WERI-Rb-1 (cell line): ENCODE data around the gene TENM3.

Experiments used
- DNase-seq: peaks from one replicate; pipeline ENCODE4 v3.0.0-alpha.2; 2020
- H3K27ac ChIP-seq: fragments of 250-450 bp; sonication (Bioruptor Pico); 2 replicates; pipeline ENCODE4 v1.5.1; 2020; ENCODE audit warnings: mild to moderate bottlenecking, moderate library complexity
- H3K27me3 ChIP-seq: fragments of 250-450 bp; sonication (Bioruptor Pico); 2 replicates; pipeline ENCODE4 v1.5.1; 2021; ENCODE audit warnings: mild to moderate bottlenecking, low read depth, moderate library complexity; ENCODE audit not compliant: insufficient read depth, severe bottlenecking
- H3K36me3 ChIP-seq: fragments of 250-450 bp; sonication (Bioruptor Pico); 2 replicates; pipeline ENCODE4 v1.5.1; 2020; ENCODE audit warnings: mild to moderate bottlenecking, moderate library complexity
- H3K4me3 ChIP-seq: 2 replicates; pipeline ENCODE4 v1.5.1; 2011; ENCODE audit warnings: low read depth, mild to moderate bottlenecking, control low read depth, low read length
- H3K9me3 ChIP-seq: fragments of 250-450 bp; sonication (Bioruptor Pico); 2 replicates; pipeline ENCODE4 v1.5.1; 2021; ENCODE audit warnings: mild to moderate bottlenecking, moderate library complexity; ENCODE audit not compliant: severe bottlenecking
- TF ChIP-seq, protein P1 (sequence below): IDR thresholded peaks from 2 replicates; pipeline ENCODE4 v1.5.1; 2011; ENCODE audit warnings: low read depth, mild to moderate bottlenecking, control low read depth, inconsistent platforms, low read length

TENM3 gene

DNA sequence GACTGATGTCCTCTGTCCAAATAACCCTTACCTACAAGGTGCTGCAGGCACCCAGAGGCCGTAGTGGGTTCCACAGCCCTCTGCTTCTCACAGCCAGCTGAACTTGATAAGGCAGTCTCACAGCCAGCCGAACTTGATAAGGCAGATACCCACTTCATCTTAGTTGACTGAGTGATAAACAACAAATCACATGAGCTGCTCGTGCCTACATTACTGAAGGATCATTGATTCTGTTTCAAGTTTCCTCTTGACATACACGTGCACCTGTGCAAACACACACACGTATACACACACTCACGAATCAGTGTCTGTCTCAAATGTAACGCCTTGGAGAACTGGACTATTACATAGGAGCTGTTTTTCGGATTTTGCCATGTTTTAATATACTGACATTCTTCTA, 397.7 kb downstream of the TENM3 start:
- no peak for DNase-seq
- Histone ChIP-seq H3K27me3 (no peaks in the 10 kb centered on the region), H3K4me3 (no peak overlapping the region), H3K9me3 (no peaks in the 10 kb centered on the region), H3K27ac (no peak overlapping the region), H3K36me3 (no peaks in the 10 kb centered on the region)
- TF ChIP-seq, protein P1, sequence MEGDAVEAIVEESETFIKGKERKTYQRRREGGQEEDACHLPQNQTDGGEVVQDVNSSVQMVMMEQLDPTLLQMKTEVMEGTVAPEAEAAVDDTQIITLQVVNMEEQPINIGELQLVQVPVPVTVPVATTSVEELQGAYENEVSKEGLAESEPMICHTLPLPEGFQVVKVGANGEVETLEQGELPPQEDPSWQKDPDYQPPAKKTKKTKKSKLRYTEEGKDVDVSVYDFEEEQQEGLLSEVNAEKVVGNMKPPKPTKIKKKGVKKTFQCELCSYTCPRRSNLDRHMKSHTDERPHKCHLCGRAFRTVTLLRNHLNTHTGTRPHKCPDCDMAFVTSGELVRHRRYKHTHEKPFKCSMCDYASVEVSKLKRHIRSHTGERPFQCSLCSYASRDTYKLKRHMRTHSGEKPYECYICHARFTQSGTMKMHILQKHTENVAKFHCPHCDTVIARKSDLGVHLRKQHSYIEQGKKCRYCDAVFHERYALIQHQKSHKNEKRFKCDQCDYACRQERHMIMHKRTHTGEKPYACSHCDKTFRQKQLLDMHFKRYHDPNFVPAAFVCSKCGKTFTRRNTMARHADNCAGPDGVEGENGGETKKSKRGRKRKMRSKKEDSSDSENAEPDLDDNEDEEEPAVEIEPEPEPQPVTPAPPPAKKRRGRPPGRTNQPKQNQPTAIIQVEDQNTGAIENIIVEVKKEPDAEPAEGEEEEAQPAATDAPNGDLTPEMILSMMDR: no peak

DNA sequence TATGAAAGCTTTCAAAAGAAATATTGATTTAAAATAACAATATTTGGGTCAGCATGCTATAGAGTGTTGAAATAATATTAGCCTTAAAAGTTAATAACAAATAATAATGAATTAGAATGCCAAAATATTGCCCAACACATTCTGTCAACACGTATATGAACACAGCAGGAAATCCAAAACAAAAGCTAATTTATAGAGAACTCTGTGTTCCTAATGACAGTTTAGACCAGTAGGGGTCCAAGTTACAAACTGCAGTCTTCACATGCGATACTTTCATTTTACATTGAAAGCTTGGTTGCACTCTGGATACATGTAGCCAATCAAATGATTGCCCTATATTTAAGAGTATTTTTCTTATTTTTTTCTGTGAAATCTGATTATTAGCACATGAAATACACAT, 399.6 kb downstream of the TENM3 start:
- Histone ChIP-seq H3K27ac (no peak overlapping the region), H3K36me3 (no peaks in the 10 kb centered on the region), H3K4me3 (no peak overlapping the region), H3K27me3 (no peaks in the 10 kb centered on the region), H3K9me3 (no peaks in the 10 kb centered on the region)
- no peak for DNase-seq
- TF ChIP-seq, protein P1: no peak

GRCh38 chr4:182643801-182644682, 400.8 kb downstream of the TENM3 start:
- Histone ChIP-seq H3K36me3 (no peaks in the 10 kb centered on the region), H3K4me3 (no peak overlapping the region), H3K9me3 (no peaks in the 10 kb centered on the region), H3K27me3 (no peaks in the 10 kb centered on the region), H3K27ac (no peak overlapping the region)
- TF ChIP-seq, protein P1: no peak
- no peak for DNase-seq

DNA sequence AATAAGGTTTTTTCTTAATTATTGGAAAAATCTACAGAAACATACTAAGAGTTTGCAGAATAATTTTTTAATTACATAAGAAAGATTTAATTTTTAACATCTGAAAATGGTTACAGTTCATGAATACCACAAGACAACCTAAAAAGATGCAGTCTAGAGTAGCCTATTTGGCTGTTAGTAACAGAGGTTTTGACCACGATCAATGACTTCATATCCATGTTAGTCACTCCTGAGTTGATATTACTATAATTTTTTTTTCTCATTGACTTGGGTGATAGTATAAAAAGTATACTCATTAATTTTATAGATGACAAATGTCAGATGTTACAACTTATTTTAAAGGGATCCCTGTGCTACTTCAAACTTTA, 401.5 kb downstream of the TENM3 start:
- no peak for DNase-seq
- no peaks in the 10 kb centered on the region for H3K9me3 ChIP-seq
- TF ChIP-seq, protein P1: no peak
- no peaks in the 10 kb centered on the region for H3K36me3 ChIP-seq
- H3K27ac ChIP-seq: no peak overlapping the region
- no peaks in the 10 kb centered on the region for H3K27me3 ChIP-seq
- no peak overlapping the region for H3K4me3 ChIP-seq

DNA sequence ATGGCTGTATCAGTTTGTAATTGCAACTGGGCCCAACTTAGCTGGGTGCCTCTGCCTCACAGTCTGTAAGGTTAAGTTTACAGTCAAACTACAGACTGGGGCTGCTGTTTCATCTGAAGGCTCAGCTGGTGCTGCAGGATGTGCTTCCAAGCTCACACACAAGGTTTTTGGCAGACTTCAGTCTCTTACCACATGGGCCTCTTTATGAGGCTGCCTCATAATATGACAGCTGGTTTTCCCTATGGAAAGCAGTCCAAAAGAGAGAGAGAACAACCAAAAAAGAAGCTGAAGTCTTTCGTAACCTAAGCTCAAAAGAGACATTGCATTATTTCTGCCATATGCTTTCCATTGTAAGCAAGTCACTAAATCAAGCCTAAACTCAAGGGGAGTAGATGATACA, 402.3 kb downstream of the TENM3 start:
- no peaks in the 10 kb centered on the region for H3K36me3 ChIP-seq
- TF ChIP-seq, protein P1: no peak

More for the DNA sequence above, 402.3 kb downstream of the TENM3 start:
- H3K27ac ChIP-seq: no peak overlapping the region
- DNase-seq: no peak
- H3K9me3 ChIP-seq: no peaks in the 10 kb centered on the region
- H3K27me3 ChIP-seq: no peaks in the 10 kb centered on the region
- H3K4me3 ChIP-seq: no peak overlapping the region
